Chondrocyte (in vitro differentiated cells): ENCODE data around the gene ACVR1B. TPM values are rescaled to one million over a fixed set of nuclear protein-coding genes. Genes with fewer than 3 reads are reported as not detected.
A peak's percentile ranks its signal among the peaks of the same experiment; 100 is the strongest.

Experiments used
- DNase-seq: peaks from one replicate; pipeline ENCODE4 v3.0.0; 2021; ENCODE audit warnings: mixed read lengths, low spot score
- H3K27ac Mint-ChIP-seq: one replicate; pipeline ENCODE4 v1.8.0; 2021; ENCODE audit warnings: mild to moderate bottlenecking, moderate library complexity, mixed read lengths; ENCODE audit not compliant: unreplicated experiment
- H3K27me3 Mint-ChIP-seq: 2 replicates; pipeline ENCODE4 v1.8.0; 2021; ENCODE audit warnings: low read depth, mixed read lengths
- H3K36me3 Mint-ChIP-seq: 2 replicates; pipeline ENCODE4 v1.8.0; 2021; ENCODE audit warnings: low read depth, mixed read lengths
- H3K4me1 Mint-ChIP-seq: 2 replicates; pipeline ENCODE4 v1.8.0; 2021; ENCODE audit warnings: low read depth, mild to moderate bottlenecking, mixed read lengths
- H3K4me3 Mint-ChIP-seq: one replicate; pipeline ENCODE4 v1.8.0; 2021; ENCODE audit warnings: mild to moderate bottlenecking, moderate library complexity, mixed read lengths; ENCODE audit not compliant: unreplicated experiment
- H3K9me3 Mint-ChIP-seq: 2 replicates; pipeline ENCODE4 v1.8.0; 2021; ENCODE audit warnings: low read depth, mixed read lengths
- CTCF ChIP-seq: fragments of 200-600 bp; sonication (generic); IDR thresholded peaks from 2 replicates; pipeline ENCODE4 v1.5.0; 2021; ENCODE audit warnings: antibody characterized with exemption, mild to moderate bottlenecking, moderate library complexity
- total RNA-seq: library from RNA; stranded (reverse); gene quantifications from 3 replicates; pipeline ENCODE4 v1.2.1, GENCODE V29; 2021

The ACVR1B gene
- total RNA-seq, 1 donor from 2014 or later = 10.6 TPM

GRCh38 chr12:52036587-52037171 lies 85.2 kb downstream of the ACVR1B start:
- Mint-ChIP-seq H3K27ac (peak overlapping the region; percentile 88), H3K27me3 (no peaks in the 10 kb centered on the region), H3K9me3 (no peaks in the 10 kb centered on the region), H3K36me3 (no peaks in the 10 kb centered on the region), H3K4me1 (peaks cover 54% of the 10 kb centered on the region), H3K4me3 (peak overlapping the region; percentile 45)
- no peak for DNase-seq
- no peak for TF ChIP-seq CTCF

DNA sequence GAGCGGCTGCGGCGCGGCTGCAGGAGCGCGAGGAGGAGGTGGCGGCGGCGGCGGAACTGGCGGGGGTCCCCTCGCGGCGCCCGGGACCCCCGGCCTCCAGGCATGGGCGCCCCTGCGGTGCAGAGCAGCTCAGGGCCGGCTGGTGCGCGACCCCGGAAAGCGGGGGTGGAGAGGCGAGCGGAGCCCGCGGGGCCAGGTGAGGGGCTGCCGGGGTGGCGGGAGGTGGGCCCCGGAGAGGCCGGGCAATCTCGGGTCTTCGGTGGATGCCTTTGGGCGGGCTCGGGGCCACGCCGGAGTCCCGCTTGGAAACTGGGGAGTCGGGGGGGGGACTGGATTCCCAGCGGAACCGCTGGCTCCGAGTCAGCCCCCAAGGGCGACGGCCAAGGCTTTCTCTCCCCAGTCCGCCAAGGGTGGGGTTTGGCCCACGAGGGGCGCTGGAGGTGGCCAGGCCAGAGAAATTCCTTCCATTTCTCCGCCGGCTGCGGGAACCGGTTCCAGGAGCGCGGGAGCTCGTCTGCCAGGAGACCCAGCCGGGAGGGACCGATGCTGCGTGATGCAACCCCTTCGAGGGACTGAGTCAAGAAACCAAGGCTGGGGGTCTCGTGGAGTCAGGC lies 85.9 kb downstream of the ACVR1B start:
- no peaks in the 10 kb centered on the region for H3K27me3 Mint-ChIP-seq
- H3K9me3 Mint-ChIP-seq = no peaks in the 10 kb centered on the region
- peaks cover 49% of the 10 kb centered on the region for H3K4me1 Mint-ChIP-seq
- peak overlapping the region; percentile 87 for H3K27ac Mint-ChIP-seq
- DNase-seq = no peak
- H3K4me3 Mint-ChIP-seq = peak overlapping the region; percentile 87
- TF ChIP-seq CTCF = peak; percentile 41
- no peaks in the 10 kb centered on the region for H3K36me3 Mint-ChIP-seq

DNA sequence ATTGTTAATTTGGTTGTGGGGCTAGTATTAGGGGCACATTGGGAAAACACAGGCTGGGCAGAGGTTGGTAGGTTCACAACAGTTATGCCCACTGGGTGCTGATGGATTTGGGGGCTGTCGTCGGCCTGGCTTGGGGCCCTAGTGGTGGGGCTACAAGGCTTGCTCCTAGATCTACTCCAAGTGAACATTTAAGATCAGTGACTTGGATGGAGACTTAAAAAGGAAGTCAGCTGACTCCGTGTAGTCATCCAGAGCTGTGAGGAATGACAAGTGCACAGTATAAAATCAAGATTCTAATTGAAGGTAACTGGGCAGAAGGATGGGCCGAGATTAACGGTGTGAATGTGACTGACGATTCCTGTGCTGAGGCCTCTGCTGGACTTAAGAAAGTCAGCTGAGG lies 86.9 kb downstream of the ACVR1B start:
- no peak for DNase-seq
- Mint-ChIP-seq H3K36me3 (no peaks in the 10 kb centered on the region), H3K27ac (peak overlapping the region; percentile 32), H3K27me3 (no peaks in the 10 kb centered on the region), H3K4me3 (peak overlapping the region; percentile 87), H3K4me1 (peaks cover 40% of the 10 kb centered on the region), H3K9me3 (no peaks in the 10 kb centered on the region)
- TF ChIP-seq CTCF = no peak

GRCh38 chr12:52041035-52041434 lies 89.5 kb downstream of the ACVR1B start:
- peaks cover 2% of the 10 kb centered on the region for H3K36me3 Mint-ChIP-seq
- H3K4me1 Mint-ChIP-seq = peaks cover 17% of the 10 kb centered on the region
- H3K9me3 Mint-ChIP-seq = no peaks in the 10 kb centered on the region
- H3K4me3 Mint-ChIP-seq = no peak overlapping the region
- H3K27ac Mint-ChIP-seq = no peak overlapping the region
- DNase-seq = no peak
- no peaks in the 10 kb centered on the region for H3K27me3 Mint-ChIP-seq
- no peak for TF ChIP-seq CTCF

DNA sequence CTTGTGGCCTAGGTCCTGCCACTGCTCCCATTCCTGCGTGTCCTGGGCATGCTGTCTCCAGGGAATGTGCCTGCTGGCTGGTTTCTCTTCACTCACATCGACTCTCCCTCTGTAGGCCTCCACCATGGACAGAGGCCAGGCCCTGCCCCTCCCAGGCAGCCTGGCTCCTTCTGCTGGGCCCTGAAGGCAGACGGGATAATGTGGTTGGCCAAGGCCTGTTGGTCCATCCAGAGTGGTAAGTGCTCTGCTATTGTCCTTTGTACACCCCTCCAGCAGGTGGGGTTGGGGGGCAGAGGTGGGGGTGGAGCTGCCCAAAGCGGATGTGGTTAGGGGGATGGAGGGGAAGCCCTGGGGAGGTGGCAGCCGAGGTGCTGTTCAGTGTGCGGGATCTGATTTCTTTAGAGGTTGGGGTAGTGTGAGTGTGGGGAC lies 90.2 kb downstream of the ACVR1B start:
- no peak for DNase-seq
- Mint-ChIP-seq H3K9me3 (no peaks in the 10 kb centered on the region), H3K27me3 (no peaks in the 10 kb centered on the region), H3K36me3 (peaks cover 2% of the 10 kb centered on the region), H3K4me3 (no peak overlapping the region), H3K27ac (no peak overlapping the region), H3K4me1 (peaks cover 13% of the 10 kb centered on the region)
- no peak for TF ChIP-seq CTCF
